GM18499 (cell line): ENCODE data around the gene CCNQ.
"Not testable (repeated sequence)": the region's sequence is repeated elsewhere in the genome, so short reads cannot be mapped to it uniquely, and the experiment has no call there.

Source experiments
- ATAC-seq: cut with Tn5 transposase; IDR thresholded peaks from one replicate; pipeline ENCODE4 v1.9.1; 2021; ENCODE audit warnings: moderate number of reproducible peaks; ENCODE audit not compliant: insufficient read depth, unreplicated experiment

Gene CCNQ

GRCh38 chrX:153623310-153624029 is 24.5 kb upstream of the CCNQ start:
- ATAC-seq = no peak

- no peak for ATAC-seq
Measured at GRCh38 chrX:153622661-153623309, 23.8 kb upstream of the CCNQ start.

- no peak for ATAC-seq
Measured at GRCh38 chrX:153621949-153622598, 23.1 kb upstream of the CCNQ start.

- ATAC-seq = no peak
Measured at GRCh38 chrX:153620576-153620975, 21.6 kb upstream of the CCNQ start.

- ATAC-seq = no peak
Measured at GRCh38 chrX:153614818-153615217, 15.9 kb upstream of the CCNQ start.

GRCh38 chrX:153612413-153612812 is 13.5 kb upstream of the CCNQ start:
- ATAC-seq = no peak

- no peak for ATAC-seq
Measured at GRCh38 chrX:153611298-153612095, 12.6 kb upstream of the CCNQ start.

- no peak for ATAC-seq
Measured at GRCh38 chrX:153610836-153611213, 11.9 kb upstream of the CCNQ start.

GRCh38 chrX:153609917-153610835 is 11.2 kb upstream of the CCNQ start:
- ATAC-seq = no peak

- no peak for ATAC-seq
Measured at GRCh38 chrX:153608806-153609205, 9.9 kb upstream of the CCNQ start.

- ATAC-seq = no peak
Measured at GRCh38 chrX:153608376-153608775, 9.4 kb upstream of the CCNQ start.

GRCh38 chrX:153606503-153606902 is 7.6 kb upstream of the CCNQ start:
- ATAC-seq = no peak

GRCh38 chrX:153604666-153605380 is 5.9 kb upstream of the CCNQ start:
- not testable (repeated sequence) for ATAC-seq

GRCh38 chrX:153603131-153603656 is 4.3 kb upstream of the CCNQ start:
- no peak for ATAC-seq

GRCh38 chrX:153602601-153603000 is 3.7 kb upstream of the CCNQ start:
- ATAC-seq = no peak

GRCh38 chrX:153601511-153602110 is 2.7 kb upstream of the CCNQ start:
- no peak for ATAC-seq

GRCh38 chrX:153600921-153601320 is 2.0 kb upstream of the CCNQ start:
- ATAC-seq = no peak

GRCh38 chrX:153600032-153600373 is 1.1 kb upstream of the CCNQ start:
- no peak for ATAC-seq
